Measurements from ENCODE around the gene SDHC. TPM values are rescaled to one million over a fixed set of nuclear protein-coding genes. Genes with fewer than 3 reads are reported as not detected.

The SDHC gene
- total RNA-seq, 3 donors from 2014 or later = 179 to 202 (median 186) TPM

- ATAC-seq (no peak), DNase-seq (no peak)
- Mint-ChIP-seq H3K4me3 (no peak overlapping the region), H3K36me3 (ENCODE audit: insufficient read depth) (peaks cover 38% of the 10 kb centered on the region), H3K27me3 (ENCODE audit: low read depth) (no peaks in the 10 kb centered on the region), H3K9me3 (no peaks in the 10 kb centered on the region), H3K4me1 (ENCODE audit: low read depth) (no peaks in the 10 kb centered on the region)
These were observed 28.0 kb downstream of the SDHC start for GRCh38 chr1:161342177-161342576.

- DNase-seq (no peak), ATAC-seq (no peak)
- H3K4me3 Mint-ChIP-seq = no peak overlapping the region
- peaks cover 38% of the 10 kb centered on the region for H3K36me3 Mint-ChIP-seq (ENCODE audit: insufficient read depth)
- H3K27me3 Mint-ChIP-seq (ENCODE audit: low read depth) = no peaks in the 10 kb centered on the region
- H3K4me1 Mint-ChIP-seq (ENCODE audit: low read depth) = no peaks in the 10 kb centered on the region
- H3K9me3 Mint-ChIP-seq = no peaks in the 10 kb centered on the region
These were observed 28.6 kb downstream of the SDHC start for GRCh38 chr1:161342821-161343220.

- Mint-ChIP-seq H3K36me3 (ENCODE audit: insufficient read depth) (peaks cover 8% of the 10 kb centered on the region), H3K27me3 (ENCODE audit: low read depth) (no peaks in the 10 kb centered on the region), H3K9me3 (no peaks in the 10 kb centered on the region), H3K4me3 (no peak overlapping the region), H3K4me1 (ENCODE audit: low read depth) (no peaks in the 10 kb centered on the region)
- ATAC-seq (no peak), DNase-seq (no peak)
These were observed 36.5 kb downstream of the SDHC start for GRCh38 chr1:161350671-161351070.

GRCh38 chr1:161351482-161351881 lies 37.3 kb downstream of the SDHC start:
- Mint-ChIP-seq H3K4me1 (ENCODE audit: low read depth) (no peaks in the 10 kb centered on the region), H3K27me3 (ENCODE audit: low read depth) (no peaks in the 10 kb centered on the region), H3K36me3 (ENCODE audit: insufficient read depth) (peaks cover 11% of the 10 kb centered on the region), H3K9me3 (no peaks in the 10 kb centered on the region), H3K4me3 (no peak overlapping the region)
- DNase-seq = no peak
- ATAC-seq = no peak

DNA sequence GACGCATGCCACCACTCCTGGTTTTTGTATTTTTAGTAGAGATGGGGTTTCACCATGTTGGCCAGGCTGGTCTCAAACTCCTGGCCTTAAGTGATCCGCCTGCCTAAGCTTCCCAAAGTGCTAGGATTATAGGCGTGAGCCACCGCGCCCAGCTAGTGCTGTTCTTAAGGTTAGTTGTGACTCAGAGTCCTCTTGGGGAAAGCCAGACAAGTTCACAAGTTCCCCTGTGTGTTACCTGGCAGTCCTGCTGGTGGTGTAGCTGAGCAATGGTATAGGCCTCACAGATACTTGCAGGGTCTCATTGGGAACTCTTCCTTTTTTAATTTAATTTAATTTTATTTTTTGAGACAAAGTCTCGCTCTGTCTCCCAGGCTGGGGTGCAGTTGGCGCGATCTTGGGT lies 42.9 kb downstream of the SDHC start:
- H3K9me3 Mint-ChIP-seq = no peaks in the 10 kb centered on the region
- ATAC-seq = no peak
- no peak for DNase-seq
- H3K27me3 Mint-ChIP-seq (ENCODE audit: low read depth) = no peaks in the 10 kb centered on the region
- peaks cover 7% of the 10 kb centered on the region for H3K4me1 Mint-ChIP-seq (ENCODE audit: low read depth)
- H3K36me3 Mint-ChIP-seq (ENCODE audit: insufficient read depth) = peaks cover 17% of the 10 kb centered on the region
- H3K4me3 Mint-ChIP-seq = no peak overlapping the region

- Mint-ChIP-seq H3K4me1 (ENCODE audit: low read depth) (peaks cover 9% of the 10 kb centered on the region), H3K4me3 (no peak overlapping the region)
These were observed 45.1 kb downstream of the SDHC start for GRCh38 chr1:161359291-161359690.

GRCh38 chr1:161364332-161364731 lies 50.2 kb downstream of the SDHC start:
- H3K27me3 Mint-ChIP-seq (ENCODE audit: low read depth) = no peaks in the 10 kb centered on the region
- H3K4me3 Mint-ChIP-seq = no peak overlapping the region
- DNase-seq (no peak), ATAC-seq (no peak)
- H3K9me3 Mint-ChIP-seq = no peaks in the 10 kb centered on the region
- peaks cover 17% of the 10 kb centered on the region for H3K4me1 Mint-ChIP-seq (ENCODE audit: low read depth)
- peaks cover 26% of the 10 kb centered on the region for H3K36me3 Mint-ChIP-seq (ENCODE audit: insufficient read depth)

More at GRCh38 chr1:161359291-161359690, 45.1 kb downstream of the SDHC start:
- no peak for ATAC-seq
- Mint-ChIP-seq H3K27me3 (ENCODE audit: low read depth) (no peaks in the 10 kb centered on the region), H3K36me3 (ENCODE audit: insufficient read depth) (peaks cover 25% of the 10 kb centered on the region), H3K9me3 (no peaks in the 10 kb centered on the region)
- no peak for DNase-seq

DNA sequence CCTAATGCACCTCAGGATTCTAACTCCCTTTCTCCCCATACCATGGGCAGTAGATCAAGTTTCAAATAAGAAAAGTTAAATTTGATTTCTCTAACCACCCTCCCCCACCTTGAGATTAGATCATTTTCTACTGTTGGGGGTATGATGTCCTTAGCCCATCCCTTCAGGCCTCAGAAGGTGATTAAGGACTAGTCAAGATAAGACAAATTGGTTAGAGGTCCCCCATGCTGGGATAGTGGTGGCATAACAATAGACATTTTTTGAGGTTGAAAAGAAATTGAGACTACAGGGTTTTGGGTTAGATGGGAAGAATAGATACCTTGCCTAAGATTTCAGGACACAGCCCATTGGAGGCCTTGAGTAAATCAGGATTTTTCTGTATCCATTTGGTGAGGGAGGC lies 51.0 kb downstream of the SDHC start:
- H3K9me3 Mint-ChIP-seq = no peaks in the 10 kb centered on the region
- peaks cover 11% of the 10 kb centered on the region for H3K4me1 Mint-ChIP-seq (ENCODE audit: low read depth)
- no peaks in the 10 kb centered on the region for H3K27me3 Mint-ChIP-seq (ENCODE audit: low read depth)
- DNase-seq (no peak), ATAC-seq (no peak)
- H3K36me3 Mint-ChIP-seq (ENCODE audit: insufficient read depth) = peaks cover 20% of the 10 kb centered on the region
- H3K4me3 Mint-ChIP-seq = no peak overlapping the region

DNA sequence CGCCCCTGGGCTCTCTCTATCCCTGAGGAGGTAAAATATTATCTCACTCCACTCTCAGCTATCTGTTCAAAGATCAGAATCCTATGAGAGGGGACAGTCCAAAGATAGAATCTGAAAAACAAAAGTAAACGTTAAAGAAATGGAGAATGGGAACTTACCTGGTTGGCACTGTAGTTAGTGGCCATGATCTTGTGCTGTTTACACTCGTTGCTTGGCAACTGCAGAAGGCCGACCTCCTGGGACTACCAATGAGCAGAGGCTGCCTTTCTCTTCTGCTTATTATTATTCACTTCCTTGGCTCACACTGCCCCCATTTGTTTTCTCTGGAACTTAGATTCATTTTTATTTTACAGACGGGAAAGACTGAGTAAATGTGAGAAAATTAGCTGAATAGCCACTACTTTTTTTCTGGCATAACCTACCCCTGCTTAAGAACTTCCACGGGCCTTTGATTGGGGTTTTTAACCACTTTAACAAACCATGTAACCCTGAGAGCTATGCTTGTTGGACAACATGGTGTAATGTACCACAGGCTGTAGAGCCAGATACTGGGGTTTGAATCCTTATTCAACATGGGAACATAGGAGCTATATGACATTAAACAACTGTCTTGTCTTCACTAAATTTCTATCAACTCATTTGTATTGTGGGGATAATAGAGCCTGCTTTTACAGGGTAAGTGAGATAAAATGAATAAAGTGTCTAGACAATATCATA lies 53.7 kb downstream of the SDHC start, which contains the start of gene CFAP126:
TSS of gene CFAP126 (minus strand) at position 193 of the 717 bp plus-strand sequence. CDS start at position 185, 8 bp downstream.
- peaks cover 22% of the 10 kb centered on the region for H3K36me3 Mint-ChIP-seq (ENCODE audit: insufficient read depth)
- H3K27me3 Mint-ChIP-seq (ENCODE audit: low read depth) = no peaks in the 10 kb centered on the region
- H3K4me1 Mint-ChIP-seq (ENCODE audit: low read depth) = peaks cover 11% of the 10 kb centered on the region
- H3K4me3 Mint-ChIP-seq = no peak within 1 kb of the TSS
- DNase-seq (peak; percentile 12), ATAC-seq (peak; percentile 84 to 92)
- H3K9me3 Mint-ChIP-seq = no peaks in the 10 kb centered on the region

DNA sequence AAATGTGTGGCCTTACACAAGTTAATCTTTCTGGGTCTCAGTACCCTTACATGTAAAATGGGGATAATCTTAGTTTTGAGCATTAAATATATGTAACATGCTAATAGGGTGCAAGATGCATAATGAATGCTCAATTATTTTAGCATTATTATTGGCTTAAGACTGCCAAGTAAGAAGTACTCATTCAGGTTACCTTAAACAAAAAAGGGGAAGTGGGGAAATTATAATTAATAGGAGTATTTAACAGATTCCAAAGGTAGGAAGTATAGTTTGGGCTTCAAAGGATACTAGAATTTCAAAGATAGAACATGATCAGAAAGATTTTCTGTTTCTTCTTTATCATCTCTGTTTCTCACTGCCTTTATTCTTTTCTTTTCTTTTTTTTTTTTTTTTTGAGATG lies 59.3 kb downstream of the SDHC start:
- ATAC-seq (no peak), DNase-seq (no peak)
- Mint-ChIP-seq H3K4me3 (no peak overlapping the region), H3K36me3 (ENCODE audit: insufficient read depth) (peaks cover 2% of the 10 kb centered on the region), H3K4me1 (ENCODE audit: low read depth) (no peaks in the 10 kb centered on the region), H3K9me3 (no peaks in the 10 kb centered on the region), H3K27me3 (ENCODE audit: low read depth) (no peaks in the 10 kb centered on the region)

- peaks cover 2% of the 10 kb centered on the region for H3K36me3 Mint-ChIP-seq (ENCODE audit: insufficient read depth)
- DNase-seq (no peak), ATAC-seq (no peak)
- H3K4me3 Mint-ChIP-seq = no peak overlapping the region
- H3K27me3 Mint-ChIP-seq (ENCODE audit: low read depth) = no peaks in the 10 kb centered on the region
- no peaks in the 10 kb centered on the region for H3K9me3 Mint-ChIP-seq
- H3K4me1 Mint-ChIP-seq (ENCODE audit: low read depth) = peaks cover 3% of the 10 kb centered on the region
These were observed 60.2 kb downstream of the SDHC start for GRCh38 chr1:161374373-161374772.

DNA sequence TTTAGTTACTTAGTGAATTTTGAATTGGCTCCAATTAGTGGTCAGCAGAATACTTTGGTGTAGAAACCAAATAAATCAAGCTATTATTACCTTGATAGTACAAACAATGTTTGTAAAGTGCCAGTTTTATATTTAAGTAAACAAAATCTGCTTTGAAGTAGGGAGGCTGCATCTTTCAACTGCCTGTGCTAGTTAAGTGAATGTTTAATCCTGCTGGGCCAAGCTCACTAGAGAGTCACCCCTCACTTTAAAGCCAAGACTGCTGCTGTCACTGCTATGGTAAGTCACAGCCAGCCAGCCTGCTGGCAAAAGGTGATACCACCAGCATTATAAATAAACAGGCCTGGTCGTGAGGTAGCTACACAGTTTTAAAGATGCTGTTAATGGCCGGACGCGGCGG lies 63.8 kb downstream of the SDHC start:
- DNase-seq = no peak
- H3K4me3 Mint-ChIP-seq = no peak overlapping the region
- H3K27me3 Mint-ChIP-seq (ENCODE audit: low read depth) = no peaks in the 10 kb centered on the region
- no peak for ATAC-seq
- H3K9me3 Mint-ChIP-seq = no peaks in the 10 kb centered on the region
- H3K36me3 Mint-ChIP-seq (ENCODE audit: insufficient read depth) = no peaks in the 10 kb centered on the region
- H3K4me1 Mint-ChIP-seq (ENCODE audit: low read depth) = peaks cover 5% of the 10 kb centered on the region

GRCh38 chr1:161379071-161379470 lies 64.9 kb downstream of the SDHC start:
- no peaks in the 10 kb centered on the region for H3K27me3 Mint-ChIP-seq (ENCODE audit: low read depth)
- H3K9me3 Mint-ChIP-seq = no peaks in the 10 kb centered on the region
- H3K36me3 Mint-ChIP-seq (ENCODE audit: insufficient read depth) = no peaks in the 10 kb centered on the region
- H3K4me3 Mint-ChIP-seq = peak overlapping the region; percentile 76
- DNase-seq (no peak), ATAC-seq (no peak)
- peaks cover 5% of the 10 kb centered on the region for H3K4me1 Mint-ChIP-seq (ENCODE audit: low read depth)

GRCh38 chr1:161381707-161382106 lies 67.5 kb downstream of the SDHC start:
- DNase-seq = no peak
- Mint-ChIP-seq H3K27me3 (ENCODE audit: low read depth) (no peaks in the 10 kb centered on the region), H3K36me3 (ENCODE audit: insufficient read depth) (no peaks in the 10 kb centered on the region), H3K4me1 (ENCODE audit: low read depth) (peaks cover 12% of the 10 kb centered on the region), H3K9me3 (no peaks in the 10 kb centered on the region), H3K4me3 (no peak overlapping the region)
- ATAC-seq = no peak

GRCh38 chr1:161382214-161383019 lies 68.2 kb downstream of the SDHC start:
- H3K4me1 Mint-ChIP-seq (ENCODE audit: low read depth) = peaks cover 19% of the 10 kb centered on the region
- H3K27me3 Mint-ChIP-seq (ENCODE audit: low read depth) = no peaks in the 10 kb centered on the region
- no peaks in the 10 kb centered on the region for H3K36me3 Mint-ChIP-seq (ENCODE audit: insufficient read depth)
- ATAC-seq (peak; percentile 69 to 79), DNase-seq (no peak)
- H3K4me3 Mint-ChIP-seq = no peak overlapping the region
- H3K9me3 Mint-ChIP-seq = no peaks in the 10 kb centered on the region

Measured in activated T-cell treated with anti-CD3 and anti-CD28 coated beads, Interleukin-2, amount 50 U/mL, for 4 hours (primary cell).